GM10847 (cell line): ENCODE data around the gene PERCC1.

Experiments
- POLR2A ChIP-seq: IDR thresholded peaks from 2 replicates; pipeline ENCODE4 v1.6.1; 2011; ENCODE audit not compliant: insufficient read length; ENCODE audit errors: extremely low read depth

The PERCC1 gene

DNA sequence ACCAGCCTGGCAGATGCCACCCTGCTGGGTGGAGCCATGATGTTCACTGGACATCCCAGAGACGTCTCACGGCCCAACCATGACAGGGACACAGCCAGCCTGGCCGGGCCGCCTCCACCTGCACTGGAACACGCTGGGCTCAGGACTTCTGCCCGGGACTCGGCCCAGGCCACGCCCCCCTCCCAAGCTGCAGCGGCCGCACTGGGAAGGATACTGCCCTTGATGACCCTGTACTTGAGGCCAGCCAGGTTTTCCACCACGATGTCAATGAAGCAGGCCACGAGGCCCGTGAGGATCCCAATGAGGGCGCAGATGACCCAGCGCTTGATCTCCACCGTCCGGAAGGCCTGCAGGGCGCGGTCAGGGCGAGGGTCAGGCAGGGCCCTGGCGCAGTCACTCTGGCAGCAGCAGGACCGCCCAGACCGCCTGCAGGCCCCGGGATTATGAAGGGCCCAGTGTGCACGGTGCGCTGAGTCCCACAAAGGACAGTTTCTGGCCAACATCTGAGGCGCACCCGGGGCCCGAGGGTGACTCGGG lies 29.8 kb downstream of the PERCC1 start:
- TF ChIP-seq POLR2A: no peak

DNA sequence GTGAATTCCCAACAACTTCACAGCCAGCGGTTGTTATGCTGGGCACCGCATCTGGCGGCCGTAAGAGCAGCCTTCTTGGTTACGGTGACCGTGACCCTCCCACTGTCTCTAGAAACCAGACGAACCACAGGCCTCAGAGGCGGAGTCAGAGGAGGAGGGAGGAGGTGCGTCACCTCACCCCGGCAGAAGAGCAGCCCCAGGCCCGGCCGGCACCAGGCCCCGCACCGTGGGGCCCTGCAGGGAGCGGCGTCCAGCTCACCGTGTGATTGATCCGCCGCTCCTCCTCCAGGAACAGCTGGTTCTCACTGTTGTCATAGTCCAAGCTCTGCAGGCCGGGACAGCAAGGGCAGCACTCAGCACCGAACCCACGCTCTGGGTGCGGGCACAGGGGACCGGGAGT lies 30.3 kb downstream of the PERCC1 start:
- no peak for TF ChIP-seq POLR2A

DNA sequence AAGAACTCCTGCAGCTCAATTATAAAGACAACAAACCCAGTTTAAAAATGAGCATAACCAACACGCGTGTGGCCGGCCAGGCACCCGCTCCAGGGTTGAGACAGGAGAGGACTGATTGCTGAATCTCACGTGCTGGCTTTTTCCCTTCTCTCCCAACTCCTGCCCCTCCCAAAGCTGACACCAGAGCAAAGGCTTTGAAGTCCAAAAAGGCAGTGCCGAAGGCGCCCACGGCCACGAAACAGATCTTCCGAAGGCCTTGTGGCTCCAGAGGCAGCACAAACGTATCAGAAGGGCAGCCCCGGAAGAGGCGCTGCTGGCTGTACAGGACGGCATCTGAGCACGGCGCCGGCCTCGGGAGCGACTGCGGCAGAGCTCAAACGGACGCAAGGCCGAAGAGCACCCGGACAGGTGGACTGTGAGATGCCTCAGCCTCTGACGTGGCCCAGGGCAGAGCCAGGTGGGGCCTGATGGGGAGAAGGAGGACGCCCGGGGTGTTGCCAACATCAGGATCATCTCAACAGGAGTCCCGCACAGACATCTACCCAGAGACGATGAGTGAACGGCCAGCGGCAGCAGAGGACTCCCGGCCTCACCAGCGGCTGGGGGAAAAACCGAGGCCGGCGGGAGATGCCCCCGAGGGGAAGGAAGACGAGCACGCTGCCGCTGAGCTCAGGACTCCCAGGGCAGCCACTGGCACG lies 33.5 kb downstream of the PERCC1 start:
- no peak for TF ChIP-seq POLR2A

DNA sequence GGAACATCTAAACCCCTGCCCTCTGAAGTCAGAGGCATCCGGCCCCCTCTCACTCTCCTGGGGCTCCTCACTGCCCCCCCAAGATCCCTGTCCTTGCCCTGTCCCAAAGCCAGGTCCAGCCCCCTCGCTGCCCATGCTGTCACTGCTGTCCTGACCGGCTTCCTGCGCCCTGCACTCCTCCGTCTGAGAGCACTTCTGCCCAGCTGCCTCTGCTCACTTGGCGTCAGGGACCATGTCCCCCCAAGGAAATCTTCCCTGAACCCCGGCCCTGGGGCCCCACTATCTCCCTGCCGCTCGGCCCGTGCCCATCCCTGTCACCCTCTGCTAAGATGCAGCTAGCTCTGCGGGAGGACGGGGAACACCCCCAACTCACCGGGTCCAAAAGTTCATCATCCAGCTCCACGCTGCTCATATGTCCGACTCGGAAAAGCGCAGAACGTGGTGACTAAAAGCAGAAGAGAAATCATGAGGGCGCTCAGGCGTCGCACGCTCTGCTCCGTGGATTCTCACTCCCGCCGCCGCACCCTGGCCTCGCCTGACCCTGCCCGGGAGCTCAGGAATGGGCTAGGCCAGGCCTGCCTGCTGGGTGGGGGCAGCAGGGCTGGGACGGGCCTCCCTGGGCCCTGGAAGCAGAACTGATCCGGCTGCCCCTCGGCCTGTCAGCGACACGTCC lies 34.2 kb downstream of the PERCC1 start:
- TF ChIP-seq POLR2A: no peak

DNA sequence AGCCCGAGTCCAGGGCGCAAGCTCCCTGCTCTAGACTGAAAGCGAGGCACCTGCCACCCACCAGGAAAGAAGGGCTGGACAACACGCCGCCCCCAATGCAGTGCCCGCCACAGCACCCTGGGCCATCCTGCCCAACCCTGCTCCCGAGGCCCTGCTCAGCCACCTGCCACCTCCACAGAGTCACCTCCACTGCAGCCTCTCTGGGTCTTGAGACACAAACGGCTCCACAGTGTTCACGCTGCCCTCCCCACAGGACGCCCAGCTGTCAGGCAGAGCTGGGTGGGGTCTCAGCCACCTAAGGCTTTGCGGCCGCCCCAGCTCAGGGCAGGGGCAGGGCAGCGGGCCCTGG lies 34.7 kb downstream of the PERCC1 start:
- TF ChIP-seq POLR2A: no peak

DNA sequence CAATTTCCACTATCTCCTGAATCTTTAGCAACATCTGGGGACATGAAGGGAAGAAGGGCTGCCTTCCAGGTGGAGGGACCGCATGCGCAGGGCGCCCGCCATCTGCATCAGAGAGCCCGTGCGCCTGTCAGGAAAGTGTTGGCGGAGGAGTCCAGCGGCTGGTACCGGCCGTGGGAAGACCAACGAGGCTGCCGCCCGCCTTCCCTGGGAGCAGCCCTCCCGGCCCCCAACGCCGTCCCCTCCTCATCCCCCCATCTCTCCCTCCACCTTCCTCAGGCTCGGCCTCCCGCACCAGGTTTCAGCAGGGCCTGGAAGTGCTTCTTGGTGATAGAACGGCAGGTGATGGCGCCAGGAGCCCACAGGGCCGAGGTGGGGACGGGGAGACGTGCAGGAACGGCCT lies 35.2 kb downstream of the PERCC1 start:
- no peak for TF ChIP-seq POLR2A

DNA sequence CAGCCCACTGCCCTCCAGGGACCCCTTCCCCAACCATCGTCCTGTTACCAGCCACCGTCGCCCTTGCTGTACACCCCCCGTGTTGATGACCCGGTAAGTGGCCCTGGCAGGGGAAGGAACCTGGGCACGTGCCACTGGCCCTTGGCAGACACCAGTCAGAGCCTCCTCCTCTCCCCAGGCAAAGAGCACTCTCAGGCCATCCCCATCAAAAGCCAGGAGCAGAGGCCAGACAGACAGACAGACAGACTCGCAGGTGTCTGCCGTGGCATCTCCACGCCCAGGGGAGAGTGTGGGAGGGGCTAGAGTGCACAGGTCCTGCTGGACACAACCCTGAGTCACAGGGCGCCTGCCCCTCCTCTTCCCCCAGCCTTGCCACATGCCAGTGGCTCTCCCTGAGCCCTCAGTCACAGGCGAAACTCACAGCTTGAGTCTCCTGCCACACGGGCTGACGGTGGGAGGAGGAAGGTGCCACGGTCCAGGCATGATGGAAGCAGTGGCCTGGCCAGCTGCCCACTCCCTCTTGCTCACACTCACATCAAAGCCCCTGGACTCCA lies 36.2 kb downstream of the PERCC1 start:
- no peak for TF ChIP-seq POLR2A

DNA sequence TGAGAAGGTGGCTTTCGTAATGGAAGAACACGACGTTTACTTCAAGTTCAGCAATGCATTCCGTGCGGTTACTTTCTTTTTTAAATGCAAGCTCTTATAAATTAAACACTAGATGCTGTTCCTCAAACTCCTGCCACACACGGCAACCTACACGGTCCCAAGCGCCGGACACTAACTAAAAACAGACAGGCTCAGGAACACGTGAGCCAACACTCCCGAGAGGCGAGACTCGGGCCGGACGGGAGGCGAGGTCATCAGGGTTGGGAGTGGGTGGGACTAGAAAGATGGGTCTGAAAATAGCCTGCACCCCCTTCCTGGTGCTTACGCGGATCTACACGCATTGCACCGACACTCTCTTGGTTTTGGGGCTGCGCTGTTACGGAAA lies 37.5 kb downstream of the PERCC1 start:
- no peak for TF ChIP-seq POLR2A

DNA sequence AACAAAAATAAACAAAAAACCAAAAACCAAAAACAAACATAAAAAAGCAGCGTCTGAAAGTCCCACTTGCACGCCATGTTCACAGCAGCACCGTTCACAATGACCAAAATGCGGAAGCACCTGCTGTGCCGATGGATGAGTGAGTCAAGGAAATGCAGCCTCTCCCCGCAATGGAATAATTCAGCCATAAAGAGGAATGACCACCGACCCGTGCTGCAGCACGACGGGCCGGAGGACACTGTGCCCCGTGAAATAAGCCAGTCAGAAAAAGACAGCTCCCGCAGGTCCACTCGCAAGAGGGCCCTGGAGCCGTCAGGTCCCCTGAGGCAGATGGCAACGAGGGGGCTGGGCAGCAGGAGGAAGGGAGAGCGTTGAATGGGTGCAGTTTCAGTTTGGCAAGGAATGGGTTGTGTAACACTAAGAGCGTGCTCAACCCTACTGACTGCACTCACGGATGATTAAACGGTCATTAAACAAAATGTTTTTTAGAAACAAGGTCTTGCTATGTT lies 38.9 kb downstream of the PERCC1 start:
- no peak for TF ChIP-seq POLR2A

DNA sequence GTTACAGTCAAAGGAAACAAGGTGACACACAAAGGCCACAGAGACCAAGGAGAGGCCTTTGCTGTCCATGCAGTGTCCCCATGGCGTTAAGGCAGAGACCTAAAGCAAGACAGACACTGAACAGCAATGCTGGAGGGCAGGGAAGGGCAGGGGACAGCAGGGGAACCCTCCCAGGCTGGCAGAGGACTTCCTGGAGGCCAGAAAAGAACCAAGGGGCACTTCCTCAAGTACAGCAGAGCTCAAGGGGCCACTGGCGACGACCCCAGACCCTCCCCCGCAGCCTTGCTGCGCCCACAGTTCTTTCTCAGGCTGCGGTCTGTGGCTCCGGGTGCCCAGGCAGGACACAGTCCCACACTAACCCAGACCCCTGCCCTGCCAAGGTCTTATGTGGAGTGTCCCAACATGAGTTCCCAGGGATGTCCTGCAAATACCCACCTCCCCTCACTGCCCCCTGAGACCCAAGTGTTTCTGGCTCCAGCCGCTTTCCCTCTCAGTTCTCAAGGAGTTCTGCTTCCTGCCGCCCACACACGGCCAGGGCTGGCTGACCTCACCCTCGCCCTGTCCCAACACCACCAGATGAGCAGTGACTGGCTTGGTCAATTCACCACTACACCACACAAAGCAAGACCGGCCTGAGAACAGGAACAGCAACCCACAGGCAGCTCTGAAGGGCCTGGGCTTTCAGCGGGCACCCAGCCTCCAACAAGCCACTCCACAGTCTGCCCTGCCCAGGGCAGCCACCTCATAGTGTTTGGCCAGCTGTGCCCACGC lies 39.8 kb downstream of the PERCC1 start:
- no peak for TF ChIP-seq POLR2A

DNA sequence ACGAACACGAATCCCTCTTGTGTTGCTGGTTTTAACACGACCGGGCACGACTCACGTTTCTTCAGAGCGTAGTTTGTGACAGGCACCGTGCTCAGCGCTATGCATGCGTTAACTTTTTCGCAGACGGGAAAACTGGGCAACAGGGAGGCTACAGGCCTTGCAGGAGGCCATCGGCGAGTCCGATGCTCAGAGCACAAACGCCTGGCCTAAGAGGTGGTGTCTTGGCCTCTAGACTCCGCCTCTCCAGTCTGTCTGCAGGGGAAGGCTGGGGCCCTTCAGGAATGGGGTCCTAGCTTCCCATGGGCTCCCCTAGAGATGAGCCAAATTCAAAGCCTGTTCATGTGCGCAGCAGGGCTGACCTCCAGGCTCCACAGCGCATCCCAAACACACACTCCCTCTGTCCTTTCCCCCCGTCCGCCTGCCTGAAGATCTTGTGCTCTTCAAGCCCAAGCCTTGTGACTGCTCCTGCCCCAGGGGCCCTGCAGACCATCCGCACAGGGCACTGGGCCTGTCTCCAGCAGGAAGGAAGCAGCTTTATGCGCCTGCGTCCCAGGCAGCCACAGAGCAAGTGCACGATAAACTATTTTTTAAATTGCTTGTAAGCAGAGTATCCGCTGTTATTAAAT lies 40.8 kb downstream of the PERCC1 start:
- no peak for TF ChIP-seq POLR2A

DNA sequence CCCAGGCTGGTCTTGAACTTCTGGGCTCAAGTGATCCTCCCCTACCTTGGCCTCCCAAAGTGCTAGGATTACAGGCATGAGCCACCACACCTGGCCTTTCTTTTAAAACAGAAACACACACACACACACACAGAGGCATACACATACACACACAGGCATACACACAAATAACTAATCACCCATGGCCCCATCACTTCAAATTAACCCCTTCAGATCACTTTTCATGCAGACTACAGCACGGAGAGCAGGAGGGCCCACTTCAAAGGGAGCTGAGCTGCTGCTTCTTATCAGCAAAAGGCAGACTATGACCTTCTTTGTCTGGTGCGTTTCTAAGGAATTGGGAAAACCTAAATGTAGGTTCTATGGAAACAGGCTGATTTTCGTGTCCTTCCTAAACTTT lies 42.1 kb downstream of the PERCC1 start:
- no peak for TF ChIP-seq POLR2A

DNA sequence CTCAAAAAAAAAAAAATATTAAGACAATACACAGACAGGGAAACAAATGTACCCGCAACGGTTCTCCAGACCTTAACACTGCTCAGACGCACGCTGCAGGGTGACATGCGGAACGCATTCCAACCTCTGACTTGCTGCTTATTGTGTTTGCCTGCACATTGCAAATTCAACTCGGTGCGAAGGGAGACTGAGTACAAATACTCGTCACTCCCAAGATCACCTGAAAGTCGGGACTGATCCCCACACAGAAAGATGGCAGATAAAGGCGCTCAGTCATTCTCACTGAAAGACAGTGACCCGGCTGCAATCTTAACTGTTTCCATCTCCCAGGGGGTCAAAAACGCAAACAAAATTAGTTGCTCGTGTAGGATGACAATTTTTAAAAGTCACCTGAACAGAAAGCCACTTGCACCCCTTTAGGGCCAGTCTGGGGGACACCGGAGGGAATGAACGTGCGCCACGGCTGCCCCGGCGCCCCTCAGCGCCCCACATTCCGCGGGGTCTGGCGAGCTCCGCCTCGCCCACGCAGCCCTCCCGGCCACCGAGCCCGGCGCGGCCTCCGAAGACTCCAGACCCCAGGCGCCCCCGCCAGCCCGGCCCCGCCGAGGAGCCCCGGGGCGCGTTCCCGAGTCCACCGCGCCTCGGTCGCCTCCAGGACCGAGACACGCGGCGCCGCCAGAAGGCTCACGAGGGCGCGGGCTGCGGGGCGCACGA lies 43.4 kb downstream of the PERCC1 start:
- TF ChIP-seq POLR2A: no peak

DNA sequence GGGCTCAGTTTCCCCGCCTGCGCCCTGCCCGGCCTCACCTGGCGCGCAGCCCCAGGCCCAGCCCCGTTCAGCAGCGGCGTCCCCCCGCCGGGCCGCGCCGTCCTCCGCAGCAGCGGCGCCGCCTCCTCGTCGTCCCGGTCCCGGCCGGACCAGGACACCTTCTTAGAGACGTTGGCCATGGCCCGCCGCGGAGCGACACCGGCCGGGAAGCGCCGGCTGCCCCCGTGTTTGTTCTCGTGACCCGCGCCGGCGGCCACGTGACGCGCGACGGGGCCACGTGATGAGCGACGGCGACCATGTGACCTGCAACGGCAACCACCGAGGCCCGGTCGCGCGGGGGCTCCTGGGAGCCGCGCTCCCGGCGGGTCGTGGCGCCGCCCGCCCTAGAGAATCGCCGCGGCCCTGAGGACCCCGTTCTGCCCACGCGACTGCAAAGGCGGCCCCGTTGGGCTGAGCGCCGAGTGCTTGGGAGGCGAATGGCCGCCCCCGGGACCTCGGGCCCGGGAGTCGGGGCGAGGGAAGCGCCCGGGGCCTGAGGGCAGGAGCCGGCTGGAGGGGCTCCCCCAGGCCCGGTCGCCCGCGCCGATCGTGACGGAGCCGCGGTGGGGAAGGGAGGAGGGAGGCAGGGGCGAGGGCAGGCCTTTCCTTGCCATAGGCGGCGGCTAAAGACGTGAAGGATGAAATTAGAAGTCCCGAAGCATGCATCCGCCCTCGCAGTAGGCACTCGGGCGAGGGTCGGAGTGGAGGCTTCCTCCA lies 44.1 kb downstream of the PERCC1 start, which contains the start of gene CLCN7:
Gene CLCN7, minus strand, starts transcription at position 233 of the 756 bp plus-strand sequence. Its CDS starts 54 bp downstream, at position 179.
- peak; percentile 95 for TF ChIP-seq POLR2A
